OCI-LY7 (cell line): Measurements from ENCODE around the gene SUPT4H1.

Experiments used
- CTCF ChIP-seq: fragments of 200-600 bp; sonication (generic); conservative IDR thresholded peaks from 2 replicates; pipeline ENCODE4 v1.5.1; 2014; ENCODE audit warnings: mild to moderate bottlenecking, antibody characterized with exemption, low read length, moderate library complexity, mixed read lengths
- EZH2phosphoT487 ChIP-seq: fragments of 200-600 bp; sonication (generic); IDR thresholded peaks from 2 replicates; pipeline ENCODE4 v1.6.1; 2018; ENCODE audit warnings: low read depth, borderline replicate concordance, mild to moderate bottlenecking, mixed run types, antibody characterized with exemption, low read length, moderate library complexity, mixed read lengths

- TF ChIP-seq CTCF (no peak), EZH2phosphoT487 (no peak)
These were observed 31.8 kb downstream of the SUPT4H1 start for GRCh38 chr17:58320163-58320558.
